ENCODE measurements around the gene FOXS1. TPM values are rescaled to one million over a fixed set of nuclear protein-coding genes. Genes with fewer than 3 reads are reported as not detected.

FOXS1 gene
- total and polyA plus RNA-seq, 2 experiments from 2014 or later = 0.87 to 1.1 TPM

DNA sequence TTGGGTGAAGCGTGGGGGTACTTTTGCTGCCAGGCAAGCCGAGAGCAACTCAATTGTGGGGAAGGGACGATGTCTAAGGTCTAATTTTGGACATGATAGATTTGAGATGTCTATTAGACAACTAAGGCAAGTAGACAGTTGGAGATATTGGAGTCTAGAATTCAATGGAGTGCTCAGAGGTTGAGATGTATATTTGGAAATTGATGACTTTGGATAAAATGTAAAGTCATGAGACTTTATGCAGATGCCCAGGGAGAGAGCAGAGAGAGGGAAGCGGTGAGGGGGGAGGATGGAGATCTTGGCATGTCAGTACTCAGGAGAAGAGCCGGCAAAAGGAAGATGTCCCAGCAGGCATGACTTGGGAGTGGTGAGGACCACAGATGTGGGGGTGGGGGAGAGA is 19.3 kb downstream of the FOXS1 start:
- no peaks in the 10 kb centered on the region for H3K9me2 ChIP-seq (replicated peaks; ENCODE audit: insufficient read depth)
- no peaks in the 10 kb centered on the region for H3K9me3 ChIP-seq (ENCODE audit: low read depth)
- no peak overlapping the region for H3K4me3 ChIP-seq
- H3K79me2 ChIP-seq = no peaks in the 10 kb centered on the region
- no peaks in the 10 kb centered on the region for H4K20me1 ChIP-seq (ENCODE audit: insufficient read depth, poor library complexity, severe bottlenecking)
- no peak overlapping the region for H2AFZ ChIP-seq
- WGBS (ENCODE audit: low lambda C conversion rate, missing lambda C conversion rate) = 86% methylated on average over 5 of the region's 5 CpGs
- H3K4me2 ChIP-seq = no peak overlapping the region
- DNase-seq (ENCODE audit: low spot score) = no peak
- H3K27me3 ChIP-seq = no peaks in the 10 kb centered on the region
- no peaks in the 10 kb centered on the region for H3K36me3 ChIP-seq (replicated peaks; ENCODE audit: insufficient read depth, low read depth)
- no peaks in the 10 kb centered on the region for H3K4me1 ChIP-seq (ENCODE audit: insufficient read depth)
- H3K27ac ChIP-seq = no peak overlapping the region
- TF ChIP-seq EZH2phosphoT487 (IDR thresholded peaks at IDR 0.05; ENCODE audit: low read depth, severe bottlenecking, unreplicated experiment) (no peak), EZH2 (IDR thresholded peaks at IDR 0.05; ENCODE audit: borderline replicate concordance) (no peak)
- TF ChIP-seq, protein P1, sequence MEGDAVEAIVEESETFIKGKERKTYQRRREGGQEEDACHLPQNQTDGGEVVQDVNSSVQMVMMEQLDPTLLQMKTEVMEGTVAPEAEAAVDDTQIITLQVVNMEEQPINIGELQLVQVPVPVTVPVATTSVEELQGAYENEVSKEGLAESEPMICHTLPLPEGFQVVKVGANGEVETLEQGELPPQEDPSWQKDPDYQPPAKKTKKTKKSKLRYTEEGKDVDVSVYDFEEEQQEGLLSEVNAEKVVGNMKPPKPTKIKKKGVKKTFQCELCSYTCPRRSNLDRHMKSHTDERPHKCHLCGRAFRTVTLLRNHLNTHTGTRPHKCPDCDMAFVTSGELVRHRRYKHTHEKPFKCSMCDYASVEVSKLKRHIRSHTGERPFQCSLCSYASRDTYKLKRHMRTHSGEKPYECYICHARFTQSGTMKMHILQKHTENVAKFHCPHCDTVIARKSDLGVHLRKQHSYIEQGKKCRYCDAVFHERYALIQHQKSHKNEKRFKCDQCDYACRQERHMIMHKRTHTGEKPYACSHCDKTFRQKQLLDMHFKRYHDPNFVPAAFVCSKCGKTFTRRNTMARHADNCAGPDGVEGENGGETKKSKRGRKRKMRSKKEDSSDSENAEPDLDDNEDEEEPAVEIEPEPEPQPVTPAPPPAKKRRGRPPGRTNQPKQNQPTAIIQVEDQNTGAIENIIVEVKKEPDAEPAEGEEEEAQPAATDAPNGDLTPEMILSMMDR (IDR thresholded peaks at IDR 0.05; ENCODE audit: poor library complexity) = no peak

DNA sequence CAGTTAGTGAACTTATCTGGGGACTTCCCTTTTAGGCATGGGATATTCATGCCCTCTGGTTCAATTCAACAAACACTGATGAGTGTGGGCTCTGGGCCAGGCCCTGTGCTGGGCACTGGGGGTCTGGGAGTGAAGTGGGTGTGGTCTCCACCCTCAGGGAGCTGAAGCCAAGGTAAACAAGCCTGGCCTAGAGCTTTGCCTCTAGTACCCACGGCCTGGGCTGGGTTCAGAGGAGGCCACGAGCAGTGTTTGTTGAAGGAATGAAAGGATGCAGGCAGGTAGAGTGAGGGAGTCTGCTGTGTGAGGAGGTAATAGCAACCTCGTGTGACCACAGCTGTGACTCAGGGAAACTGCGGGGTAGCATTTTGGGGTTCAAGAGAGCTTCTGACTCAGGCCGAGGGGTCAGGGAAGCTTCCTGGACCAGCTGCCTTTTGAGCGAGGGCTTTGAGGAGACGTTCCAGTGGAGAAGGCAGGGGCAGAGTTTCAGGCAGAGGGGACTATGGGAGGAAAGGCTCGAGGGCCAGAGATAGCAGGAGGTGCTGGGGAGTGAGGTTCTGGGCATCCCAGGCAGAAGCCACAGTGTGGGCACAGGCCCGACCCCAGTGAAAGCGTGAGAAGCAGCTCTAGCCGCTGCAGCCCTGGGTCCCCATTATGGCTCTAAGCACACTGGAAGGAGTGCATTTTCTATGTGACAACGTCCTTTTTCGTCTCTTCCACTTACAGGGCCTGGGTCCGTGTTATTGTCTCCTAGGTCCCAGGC is 20.7 kb downstream of the FOXS1 start:
- DNase-seq (ENCODE audit: low spot score) = no peak
- no peak overlapping the region for H2AFZ ChIP-seq
- H3K27ac ChIP-seq = no peak overlapping the region
- no peaks in the 10 kb centered on the region for H3K4me1 ChIP-seq (ENCODE audit: insufficient read depth)
- no peaks in the 10 kb centered on the region for H3K9me2 ChIP-seq (replicated peaks; ENCODE audit: insufficient read depth)
- H3K79me2 ChIP-seq = no peaks in the 10 kb centered on the region
- H3K9me3 ChIP-seq (ENCODE audit: low read depth) = no peaks in the 10 kb centered on the region
- TF ChIP-seq, protein P1 (IDR thresholded peaks at IDR 0.05; ENCODE audit: poor library complexity) = no peak
- no peak for TF ChIP-seq EZH2 (IDR thresholded peaks at IDR 0.05; ENCODE audit: borderline replicate concordance)
- no peaks in the 10 kb centered on the region for H3K36me3 ChIP-seq (replicated peaks; ENCODE audit: insufficient read depth, low read depth)
- no peak overlapping the region for H3K4me2 ChIP-seq
- no peak overlapping the region for H3K4me3 ChIP-seq
- no peaks in the 10 kb centered on the region for H3K27me3 ChIP-seq
- WGBS (ENCODE audit: low lambda C conversion rate, missing lambda C conversion rate) = 83% methylated on average over 14 of the region's 14 CpGs
- no peaks in the 10 kb centered on the region for H4K20me1 ChIP-seq (ENCODE audit: insufficient read depth, poor library complexity, severe bottlenecking)

DNA sequence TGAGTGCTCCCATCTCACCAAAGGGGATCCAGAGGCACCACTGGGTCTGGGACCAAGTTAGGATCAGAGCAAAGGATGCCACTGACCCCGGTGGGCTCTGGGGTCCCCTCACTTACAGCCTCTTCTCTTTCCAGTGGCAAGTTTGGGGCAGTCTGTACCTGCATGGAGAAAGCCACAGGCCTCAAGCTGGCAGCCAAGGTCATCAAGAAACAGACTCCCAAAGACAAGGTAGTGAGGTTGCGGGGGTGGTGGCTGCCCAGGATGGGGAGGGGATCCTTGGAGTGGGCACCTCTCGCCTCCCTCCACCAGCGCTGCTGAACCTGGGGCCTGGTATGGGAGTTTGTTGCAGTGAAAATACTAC is 21.3 kb downstream of the FOXS1 start:
- H3K4me3 ChIP-seq = no peak overlapping the region
- H3K79me2 ChIP-seq = no peaks in the 10 kb centered on the region
- no peaks in the 10 kb centered on the region for H3K9me2 ChIP-seq (replicated peaks; ENCODE audit: insufficient read depth)
- H3K9me3 ChIP-seq (ENCODE audit: low read depth) = no peaks in the 10 kb centered on the region
- H3K4me1 ChIP-seq (ENCODE audit: insufficient read depth) = no peaks in the 10 kb centered on the region
- H3K27me3 ChIP-seq = no peaks in the 10 kb centered on the region
- no peaks in the 10 kb centered on the region for H3K36me3 ChIP-seq (replicated peaks; ENCODE audit: insufficient read depth, low read depth)
- TF ChIP-seq EZH2 (IDR thresholded peaks at IDR 0.05; ENCODE audit: borderline replicate concordance) (no peak), EZH2phosphoT487 (IDR thresholded peaks at IDR 0.05; ENCODE audit: low read depth, severe bottlenecking, unreplicated experiment) (no peak)
- TF ChIP-seq, protein P1 (IDR thresholded peaks at IDR 0.05; ENCODE audit: poor library complexity) = no peak
- H3K27ac ChIP-seq = no peak overlapping the region
- H4K20me1 ChIP-seq (ENCODE audit: insufficient read depth, poor library complexity, severe bottlenecking) = no peaks in the 10 kb centered on the region
- no peak overlapping the region for H3K4me2 ChIP-seq
- WGBS (ENCODE audit: low lambda C conversion rate, missing lambda C conversion rate) = 89% methylated on average over 4 of the region's 4 CpGs
- no peak overlapping the region for H2AFZ ChIP-seq
- DNase-seq (ENCODE audit: low spot score) = no peak
